Hematopoietic multipotent progenitor cell treated with erythropoietin and hydrocortisone succinate and interleukin-3 and kit ligand, for 15 days (in vitro differentiated cells): ENCODE results near the gene CEL.
"Not testable (repeated sequence)": the region's sequence is repeated elsewhere in the genome, so short reads cannot be mapped to it uniquely, and the experiment has no call there.

ENCODE experiments used
- DNase-seq: peaks from one replicate; pipeline ENCODE4 v3.0.0-alpha.2; 2015; ENCODE audit warnings: low spot score

The CEL gene

GRCh38 chr9:133046900-133047295 is 14.9 kb upstream of the CEL start:
- DNase-seq = no peak

DNA sequence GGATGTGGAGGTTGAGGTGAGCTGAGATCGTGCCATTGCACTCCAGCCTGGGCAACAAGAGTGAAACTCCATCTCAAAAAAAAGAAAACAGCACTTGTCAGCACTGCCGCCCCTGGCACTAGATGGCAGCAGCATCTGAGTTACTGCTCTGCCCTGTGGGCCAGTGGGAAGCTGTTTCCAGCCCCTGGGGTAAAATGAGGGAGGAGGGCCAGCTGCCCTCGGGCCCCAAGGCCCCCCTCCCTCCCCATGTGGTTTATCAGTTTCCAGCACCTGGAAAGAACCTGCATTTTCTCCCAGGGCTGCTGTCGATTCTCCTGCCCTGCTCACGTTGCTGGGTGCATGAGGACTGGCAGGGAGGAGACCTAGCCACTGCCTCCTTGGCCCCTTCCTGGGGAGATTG is 13.2 kb upstream of the CEL start:
- DNase-seq = peak; percentile 47

GRCh38 chr9:133049043-133049442 is 12.7 kb upstream of the CEL start:
- DNase-seq = no peak

DNA sequence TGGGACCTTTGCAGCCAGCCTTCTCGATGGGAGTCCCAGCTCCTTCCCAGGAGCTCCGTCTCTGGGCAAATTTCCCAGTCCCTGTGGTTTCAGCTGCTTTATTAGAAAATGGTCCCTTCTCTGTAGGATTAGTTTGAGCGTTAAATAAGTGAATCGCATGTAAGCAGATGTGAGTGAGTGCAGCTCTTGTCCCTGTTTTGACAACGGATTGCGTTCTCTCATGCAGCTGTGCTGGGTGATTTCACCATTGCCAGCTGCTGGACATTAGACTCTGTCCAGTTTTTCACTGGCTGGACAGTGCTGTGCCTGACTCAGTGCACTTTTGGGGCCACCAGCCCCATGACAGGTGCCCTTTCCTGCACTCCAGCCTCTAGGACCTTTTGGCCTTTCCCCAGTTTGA is 11.6 kb upstream of the CEL start:
- DNase-seq = no peak

GRCh38 chr9:133050781-133051180 is 11.0 kb upstream of the CEL start:
- DNase-seq = no peak

- no peak for DNase-seq
Measured at GRCh38 chr9:133051281-133051900, 10.4 kb upstream of the CEL start.

DNA sequence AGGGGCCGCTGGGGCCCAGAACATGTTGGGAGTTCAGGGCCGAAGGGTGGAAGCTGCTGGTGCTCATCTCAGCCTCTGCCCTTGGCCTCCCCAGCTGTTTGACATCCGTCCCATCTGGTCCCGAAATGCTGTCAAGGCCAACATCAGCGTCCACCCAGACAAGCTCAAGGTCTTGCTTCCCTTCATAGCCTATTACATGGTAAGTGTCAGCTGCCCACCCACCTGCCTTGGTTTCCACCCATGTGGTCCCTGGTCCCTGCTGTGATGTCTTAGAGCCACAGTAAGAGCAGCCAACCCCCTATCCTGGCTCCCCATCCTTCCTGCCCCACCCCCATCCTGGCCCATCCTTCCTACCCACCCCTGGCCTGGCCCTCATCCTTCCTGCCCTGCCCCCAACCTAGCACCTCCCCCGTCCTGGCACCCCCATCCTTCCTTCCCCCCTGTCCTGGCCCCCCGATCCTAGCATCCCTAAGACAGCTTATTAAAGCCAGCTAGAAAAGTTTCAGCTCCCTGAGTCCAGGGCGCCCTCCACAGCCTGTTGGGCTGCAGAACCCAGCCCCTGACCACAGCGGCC is 9.7 kb upstream of the CEL start:
- DNase-seq = no peak

DNA sequence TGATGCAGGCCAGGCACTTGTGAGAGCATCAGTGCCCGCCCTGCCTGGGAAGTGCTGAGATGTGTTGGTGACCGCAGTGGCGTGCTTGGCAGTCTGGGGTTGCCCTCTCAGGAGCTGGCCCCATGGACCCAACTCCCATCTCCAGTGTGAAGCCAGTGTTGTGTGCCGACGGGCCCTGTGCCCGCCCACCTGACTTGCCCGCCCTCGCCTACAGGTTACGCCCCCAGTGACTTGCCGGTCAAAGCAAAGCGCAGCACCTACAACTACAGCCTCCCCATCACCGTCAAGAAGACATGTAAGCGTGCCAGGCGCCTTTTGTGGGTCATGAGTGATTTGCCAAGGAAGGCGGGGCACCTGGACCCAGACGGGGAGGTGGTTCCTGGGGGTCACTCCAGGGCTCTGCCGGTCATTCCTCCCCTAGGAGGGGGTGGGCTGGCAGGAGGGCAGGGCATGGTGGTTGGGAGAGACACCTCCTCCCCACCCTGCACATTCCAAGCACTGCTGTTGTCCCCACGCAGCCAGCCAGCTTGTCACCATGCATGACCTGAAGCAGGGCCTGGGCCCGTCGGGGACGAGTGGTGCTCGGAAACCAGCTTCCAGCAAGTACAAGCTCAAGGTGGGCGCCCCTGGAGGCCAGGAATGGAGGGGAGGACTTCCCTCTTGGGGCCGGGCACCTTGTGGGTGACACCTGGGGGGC is 7.4 kb upstream of the CEL start:
- no peak for DNase-seq

- no peak for DNase-seq
Measured at GRCh38 chr9:133054966-133055365, 6.8 kb upstream of the CEL start.

- DNase-seq = no peak
Measured at GRCh38 chr9:133055788-133056420, 5.9 kb upstream of the CEL start.

DNA sequence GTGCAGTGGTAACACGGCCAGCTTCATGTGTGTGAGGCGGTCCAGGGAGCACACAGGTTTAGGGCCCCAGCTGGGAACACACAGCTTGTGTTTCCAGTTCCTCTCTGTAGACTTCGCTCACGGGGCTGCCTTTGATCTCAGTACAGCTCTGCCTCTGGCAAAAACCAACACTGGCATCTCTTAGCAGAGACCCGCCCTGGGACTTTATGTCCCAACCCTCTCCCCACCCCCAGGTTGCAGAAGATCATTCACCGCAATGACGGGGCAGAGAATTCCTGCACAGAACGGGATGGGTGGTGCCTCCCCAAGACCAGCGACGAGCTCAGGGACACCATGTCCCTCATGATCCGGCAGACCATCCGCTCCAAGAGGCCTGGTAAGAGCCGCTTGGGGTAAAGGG is 5.2 kb upstream of the CEL start:
- DNase-seq = no peak

DNA sequence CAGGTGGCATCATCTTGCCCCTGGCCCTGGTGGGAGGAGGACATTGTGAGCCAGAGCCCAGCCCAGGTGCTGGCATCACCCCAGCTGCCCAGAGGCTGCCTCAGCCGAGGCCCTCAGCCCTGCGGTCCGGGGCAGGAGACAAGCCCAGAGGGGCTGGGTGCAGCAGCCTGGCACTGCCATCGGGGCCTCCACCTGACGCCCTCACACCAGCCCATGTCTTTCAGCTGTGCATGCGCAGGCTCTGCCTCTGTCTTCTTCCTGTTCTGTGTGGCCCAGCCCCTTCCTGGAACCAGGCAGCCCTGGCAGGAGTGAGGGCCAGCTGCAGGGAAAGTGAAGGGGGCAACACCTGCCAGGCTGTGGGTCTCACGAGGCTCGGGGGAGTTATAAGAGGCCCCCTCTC is 4.8 kb upstream of the CEL start:
- no peak for DNase-seq

DNA sequence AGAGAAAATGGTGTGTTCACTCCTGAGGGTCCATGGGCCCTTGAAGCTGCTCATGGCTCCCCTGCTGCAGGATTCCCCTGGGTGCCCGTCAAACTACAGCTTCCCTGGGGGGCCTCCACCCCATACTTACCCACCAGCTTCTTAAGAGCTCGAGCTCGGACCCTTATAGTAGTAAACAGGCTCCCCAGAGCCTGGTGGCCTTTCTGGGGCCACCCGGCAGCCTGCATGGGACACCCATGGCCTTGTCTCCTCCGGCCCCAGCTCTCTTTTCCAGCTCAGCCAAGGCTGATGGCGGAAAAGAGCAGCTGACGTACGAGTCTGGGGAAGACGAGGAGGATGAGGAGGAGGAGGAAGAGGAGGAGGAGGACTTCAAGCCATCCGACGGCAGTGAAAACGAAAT is 4.2 kb upstream of the CEL start:
- DNase-seq = no peak

DNA sequence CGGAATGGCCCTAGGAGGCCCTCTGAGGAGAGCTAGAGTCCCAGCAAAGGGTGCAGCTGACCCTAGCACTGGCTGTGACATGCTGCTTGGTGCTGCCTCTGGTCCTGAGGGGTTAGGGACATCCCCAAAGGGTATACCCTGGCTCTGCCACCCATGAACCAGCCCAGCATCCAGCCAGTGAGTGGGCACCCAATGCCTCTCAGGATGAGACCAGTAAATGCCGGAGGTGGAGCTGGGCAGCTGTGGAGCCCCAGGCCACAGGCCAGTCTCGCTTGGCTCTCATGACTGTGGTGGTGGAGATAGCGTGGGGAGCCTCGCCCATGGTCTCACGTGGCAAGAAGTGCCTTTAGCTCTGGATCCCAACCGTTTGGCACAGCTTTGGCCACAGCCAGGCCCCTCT is 3.7 kb upstream of the CEL start:
- no peak for DNase-seq

DNA sequence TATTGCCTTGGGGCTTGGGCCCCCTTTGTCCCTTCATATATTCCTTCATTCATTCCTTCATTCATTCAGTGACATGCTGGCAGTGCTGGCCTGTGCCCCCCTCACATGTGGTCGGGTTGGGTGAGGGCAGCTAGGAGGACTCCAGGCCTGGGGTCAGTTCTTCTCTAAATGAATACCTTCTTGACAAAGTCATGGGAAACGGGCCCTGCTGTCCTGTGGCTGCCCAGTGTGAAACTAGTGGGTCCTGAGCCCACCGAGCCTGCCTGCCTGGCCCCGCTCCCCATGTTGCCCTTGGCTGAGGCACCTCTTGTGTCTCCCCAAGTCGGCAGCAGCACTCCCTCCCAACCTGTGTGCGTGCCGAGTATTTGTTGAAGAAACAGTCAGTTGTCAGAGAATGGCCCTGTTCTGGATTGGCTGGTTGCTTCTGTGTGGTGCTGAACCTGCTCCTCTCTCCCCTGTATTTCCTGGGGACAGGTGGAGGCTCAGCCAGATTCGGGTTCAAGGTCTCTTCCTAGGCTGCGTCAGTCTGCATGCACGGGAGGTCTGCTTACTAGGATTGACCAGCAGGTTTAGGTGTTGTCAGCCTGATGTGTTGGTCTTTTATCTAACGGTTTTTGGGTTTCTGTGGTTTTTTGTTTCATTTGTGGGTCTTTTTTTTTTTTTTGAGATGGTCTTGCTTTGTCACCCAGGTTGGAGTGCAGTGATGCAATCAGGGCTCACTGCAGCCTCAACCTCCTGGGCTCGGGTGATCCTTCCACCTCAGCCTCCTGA is 3.0 kb upstream of the CEL start:
- DNase-seq = no peak

DNA sequence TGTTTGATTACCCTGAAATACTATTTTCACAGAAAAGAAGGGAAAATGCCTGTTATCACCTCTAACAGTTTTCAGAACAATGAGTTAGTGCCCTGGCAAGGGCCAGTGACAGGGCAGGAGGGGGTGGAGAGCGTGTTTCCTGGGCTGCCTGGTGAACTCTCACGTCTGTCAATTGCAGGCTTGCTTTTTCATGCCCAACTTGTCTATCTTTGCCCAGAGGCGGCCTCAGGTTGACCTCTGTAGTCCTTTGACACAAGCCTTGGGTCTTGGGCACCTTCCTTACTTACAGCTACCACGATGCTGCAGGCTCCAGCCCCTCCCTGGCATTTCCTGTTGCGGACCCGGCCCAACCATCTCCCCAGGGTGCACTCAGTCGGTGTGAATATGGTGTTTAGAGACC is 2.2 kb upstream of the CEL start:
- DNase-seq = no peak

GRCh38 chr9:133060417-133060841 is 1.4 kb upstream of the CEL start:
- DNase-seq = peak; percentile 12

DNA sequence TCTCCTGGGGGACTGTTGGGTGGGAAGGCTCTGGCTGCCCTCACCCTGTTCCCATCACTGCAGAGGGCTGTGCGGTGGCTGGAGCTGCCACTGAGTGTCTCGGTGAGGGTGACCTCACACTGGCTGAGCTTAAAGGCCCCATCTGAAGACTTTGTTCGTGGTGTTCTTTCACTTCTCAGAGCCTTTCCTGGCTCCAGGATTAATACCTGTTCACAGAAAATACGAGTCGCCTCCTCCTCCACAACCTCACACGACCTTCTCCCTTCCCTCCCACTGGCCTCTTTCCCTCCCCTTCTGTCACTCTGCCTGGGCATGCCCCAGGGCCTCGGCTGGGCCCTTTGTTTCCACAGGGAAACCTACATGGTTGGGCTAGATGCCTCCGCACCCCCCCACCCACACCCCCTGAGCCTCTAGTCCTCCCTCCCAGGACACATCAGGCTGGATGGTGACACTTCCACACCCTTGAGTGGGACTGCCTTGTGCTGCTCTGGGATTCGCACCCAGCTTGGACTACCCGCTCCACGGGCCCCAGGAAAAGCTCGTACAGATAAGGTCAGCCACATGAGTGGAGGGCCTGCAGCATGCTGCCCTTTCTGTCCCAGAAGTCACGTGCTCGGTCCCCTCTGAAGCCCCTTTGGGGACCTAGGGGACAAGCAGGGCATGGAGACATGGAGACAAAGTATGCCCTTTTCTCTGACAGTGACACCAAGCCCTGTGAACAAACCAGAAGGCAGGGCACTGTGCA is 590 bp upstream of the CEL start:
- not testable (repeated sequence) for DNase-seq

GRCh38 chr9:133062569-133062968 is 788 bp downstream of the CEL start:
- DNase-seq = not testable (repeated sequence)

DNA sequence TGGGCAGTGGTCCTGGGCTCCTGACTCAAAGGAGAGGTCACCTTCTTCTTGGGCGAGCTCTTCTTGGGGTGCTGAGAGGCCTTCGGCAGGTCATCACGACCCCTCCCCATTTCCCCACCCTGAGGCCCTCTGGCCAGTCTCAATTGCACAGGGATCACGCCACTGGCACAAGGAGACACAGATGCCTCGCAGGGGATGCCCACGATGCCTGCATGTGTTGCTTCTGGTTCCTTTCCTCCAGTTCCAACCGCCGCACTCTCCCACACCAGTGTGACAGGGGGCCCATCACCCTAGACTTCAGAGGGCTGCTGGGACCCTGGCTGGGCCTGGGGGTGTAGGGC is 1.3 kb downstream of the CEL start:
- DNase-seq = no peak

DNA sequence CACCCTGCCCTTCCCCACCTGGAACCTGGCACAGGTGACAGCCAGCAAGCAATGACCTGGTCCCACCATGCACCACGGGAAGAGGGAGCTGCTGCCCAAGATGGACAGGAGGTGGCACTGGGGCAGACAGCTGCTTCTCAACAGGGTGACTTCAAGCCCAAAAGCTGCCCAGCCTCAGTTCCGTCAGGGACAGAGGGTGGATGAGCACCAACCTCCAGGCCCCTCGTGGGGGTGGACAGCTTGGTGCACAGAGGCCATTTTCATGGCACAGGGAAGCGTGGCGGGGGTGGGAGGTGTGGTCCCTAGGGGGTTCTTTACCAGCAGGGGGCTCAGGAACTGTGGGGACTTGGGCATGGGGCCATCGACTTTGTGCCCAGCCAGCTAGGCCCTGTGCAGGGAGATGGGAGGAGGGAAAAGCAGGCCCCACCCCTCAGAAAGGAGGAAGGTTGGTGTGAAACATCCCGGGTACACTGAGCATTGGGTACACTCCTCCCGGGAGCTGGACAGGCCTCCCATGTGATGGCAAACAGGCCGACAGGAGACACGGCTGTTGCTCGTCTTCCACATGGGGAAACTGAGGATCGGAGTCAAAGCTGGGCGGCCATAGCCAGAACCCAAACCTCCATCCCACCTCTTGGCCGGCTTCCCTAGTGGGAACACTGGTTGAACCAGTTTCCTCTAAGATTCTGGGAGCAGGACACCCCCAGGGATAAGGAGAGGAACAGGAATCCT is 1.9 kb downstream of the CEL start:
- DNase-seq = no peak
